Calu3 (cell line): ENCODE data around the gene NDRG3. TPM values are rescaled to one million over a fixed set of nuclear protein-coding genes. Genes with fewer than 3 reads are reported as not detected.

ENCODE experiments used
- BruUV-seq: library from RNA; stranded (reverse); fragments of 400-500 nt; replicated peaks from 2 replicates; lab custom pipeline; 2021; lab: Mats Ljungman, UMichigan
- CTCF ChIA-PET: fragments of 300-600 bp; sonication (Branson Sonifier 250); formaldehyde crosslinking; loops from one replicate; lab custom pipeline; 2022; ENCODE audit warnings: antibody characterized with exemption; lab: Charles Lee
- DNase-seq: peaks from one replicate; pipeline ENCODE4 v3.0.0; 2022
- H3K27ac Mint-ChIP-seq: one replicate; pipeline ENCODE4 v1.8.0; 2022; ENCODE audit warnings: mixed read lengths; ENCODE audit not compliant: unreplicated experiment
- H3K27me3 Mint-ChIP-seq: one replicate; pipeline ENCODE4 v1.8.0; 2022; ENCODE audit warnings: mixed read lengths; ENCODE audit not compliant: unreplicated experiment
- H3K36me3 Mint-ChIP-seq: one replicate; pipeline ENCODE4 v1.8.0; 2022; ENCODE audit warnings: mild to moderate bottlenecking, moderate library complexity, mixed read lengths; ENCODE audit not compliant: insufficient read depth, unreplicated experiment
- H3K4me1 Mint-ChIP-seq: one replicate; pipeline ENCODE4 v1.8.0; 2022; ENCODE audit warnings: mild to moderate bottlenecking, low read depth, mixed read lengths; ENCODE audit not compliant: unreplicated experiment
- H3K4me3 Mint-ChIP-seq: one replicate; pipeline ENCODE4 v1.8.0; 2022; ENCODE audit warnings: mild to moderate bottlenecking, low read depth, moderate library complexity, mixed read lengths; ENCODE audit not compliant: unreplicated experiment
- H3K9me3 Mint-ChIP-seq: one replicate; pipeline ENCODE4 v1.8.0; 2022; ENCODE audit warnings: low read depth, mixed read lengths; ENCODE audit not compliant: unreplicated experiment
- intact Hi-C: fragments of 100-400 bp; cut with micrococcal nuclease; formaldehyde crosslinking; loops from one replicate; pipeline ENCODE4 v1.10.0; 2022; ENCODE audit not compliant: unreplicated experiment
- total RNA-seq: library from RNA; stranded (reverse); gene quantifications from 2 replicates; pipeline ENCODE4 v1.2.3, GENCODE V29; 2022
- TF ChIP-seq, protein P1 (sequence below): fragments of 200-600 bp; IDR thresholded peaks from one replicate; pipeline ENCODE4 v1.8.0; 2022; ENCODE audit warnings: antibody characterized with exemption; ENCODE audit not compliant: unreplicated experiment

NDRG3 gene
- total RNA-seq, 1 experiment from 2014 or later, result 18.0 TPM

DNA sequence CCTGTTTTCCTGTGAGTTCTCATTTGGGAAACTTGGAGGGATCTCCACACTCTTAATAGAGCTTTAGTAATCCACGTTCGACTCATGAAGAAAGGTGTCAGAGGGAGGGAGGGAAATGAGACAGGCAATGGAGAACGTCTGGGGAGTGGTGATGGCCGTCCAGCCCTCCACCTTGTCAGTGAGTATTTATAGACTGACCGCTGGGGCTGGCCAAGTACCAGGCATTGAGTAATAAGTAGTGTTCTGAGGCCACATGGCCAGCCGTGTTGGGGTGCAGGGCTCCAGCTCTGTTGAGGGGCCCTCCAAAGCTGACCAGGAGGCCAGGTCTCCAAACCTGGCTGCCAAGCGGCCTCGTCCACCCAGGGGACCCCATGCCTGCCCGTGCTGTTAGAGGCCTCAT, 39.0 kb upstream of the NDRG3 start:
- H3K36me3 Mint-ChIP-seq, result peaks cover 4% of the 10 kb centered on the region
- intact Hi-C loops, result no loop called here
- no TSS peak for BruUV-seq
- no peaks in the 10 kb centered on the region for H3K4me1 Mint-ChIP-seq
- CTCF ChIA-PET, result no interaction called here
- no peak overlapping the region for H3K27ac Mint-ChIP-seq
- DNase-seq, result no peak
- no peaks in the 10 kb centered on the region for H3K9me3 Mint-ChIP-seq
- no peak overlapping the region for H3K4me3 Mint-ChIP-seq
- no peaks in the 10 kb centered on the region for H3K27me3 Mint-ChIP-seq
- TF ChIP-seq, protein P1, sequence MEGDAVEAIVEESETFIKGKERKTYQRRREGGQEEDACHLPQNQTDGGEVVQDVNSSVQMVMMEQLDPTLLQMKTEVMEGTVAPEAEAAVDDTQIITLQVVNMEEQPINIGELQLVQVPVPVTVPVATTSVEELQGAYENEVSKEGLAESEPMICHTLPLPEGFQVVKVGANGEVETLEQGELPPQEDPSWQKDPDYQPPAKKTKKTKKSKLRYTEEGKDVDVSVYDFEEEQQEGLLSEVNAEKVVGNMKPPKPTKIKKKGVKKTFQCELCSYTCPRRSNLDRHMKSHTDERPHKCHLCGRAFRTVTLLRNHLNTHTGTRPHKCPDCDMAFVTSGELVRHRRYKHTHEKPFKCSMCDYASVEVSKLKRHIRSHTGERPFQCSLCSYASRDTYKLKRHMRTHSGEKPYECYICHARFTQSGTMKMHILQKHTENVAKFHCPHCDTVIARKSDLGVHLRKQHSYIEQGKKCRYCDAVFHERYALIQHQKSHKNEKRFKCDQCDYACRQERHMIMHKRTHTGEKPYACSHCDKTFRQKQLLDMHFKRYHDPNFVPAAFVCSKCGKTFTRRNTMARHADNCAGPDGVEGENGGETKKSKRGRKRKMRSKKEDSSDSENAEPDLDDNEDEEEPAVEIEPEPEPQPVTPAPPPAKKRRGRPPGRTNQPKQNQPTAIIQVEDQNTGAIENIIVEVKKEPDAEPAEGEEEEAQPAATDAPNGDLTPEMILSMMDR, result no peak

DNA sequence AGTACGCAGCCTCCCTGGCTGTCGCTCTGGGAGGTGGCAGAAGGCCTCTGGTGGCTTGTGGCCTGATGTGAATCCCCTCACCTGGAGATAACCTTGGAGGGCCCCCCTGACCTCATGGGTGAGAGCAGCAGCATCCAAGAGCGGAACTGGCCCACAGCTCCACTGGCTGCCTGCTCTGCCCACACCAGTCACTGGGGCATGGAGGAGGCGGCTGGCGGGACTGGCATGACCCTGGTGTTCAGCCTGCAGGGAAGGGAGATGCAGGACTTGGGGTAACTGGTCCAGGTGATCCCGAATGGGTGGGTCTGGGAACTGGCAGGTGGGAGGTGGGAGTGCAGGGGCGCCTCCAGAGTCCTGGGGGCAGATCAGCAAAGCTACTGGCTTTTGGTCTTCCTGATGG, 38.2 kb upstream of the NDRG3 start:
- H3K27me3 Mint-ChIP-seq, result no peaks in the 10 kb centered on the region
- H3K4me3 Mint-ChIP-seq, result no peak overlapping the region
- BruUV-seq, result no TSS peak
- TF ChIP-seq, protein P1, result no peak
- H3K4me1 Mint-ChIP-seq, result no peaks in the 10 kb centered on the region
- DNase-seq, result no peak
- intact Hi-C loops, result no loop called here
- H3K36me3 Mint-ChIP-seq, result peaks cover 5% of the 10 kb centered on the region
- H3K27ac Mint-ChIP-seq, result no peak overlapping the region
- H3K9me3 Mint-ChIP-seq, result no peaks in the 10 kb centered on the region
- CTCF ChIA-PET, result no interaction called here

DNA sequence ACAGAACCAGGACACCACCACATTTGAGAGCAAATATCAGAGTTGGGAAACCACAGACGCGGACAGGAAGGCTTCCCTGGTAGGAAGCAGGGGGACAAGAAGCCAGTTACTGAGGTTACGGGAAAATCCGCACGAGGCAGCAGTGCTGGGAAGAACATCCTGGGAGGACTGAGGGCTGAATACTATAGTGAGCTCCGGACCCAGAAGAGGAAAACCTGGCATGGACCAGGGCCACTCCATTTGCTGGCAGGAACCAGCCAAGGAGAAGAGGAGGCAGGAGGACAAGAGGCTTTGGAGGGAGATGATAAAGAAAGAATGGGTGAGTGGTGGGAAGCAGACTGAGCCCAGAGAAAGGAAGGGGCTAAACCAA, 33.8 kb upstream of the NDRG3 start:
- CTCF ChIA-PET, result no interaction called here
- no TSS peak for BruUV-seq
- H3K4me3 Mint-ChIP-seq, result no peak overlapping the region

DNA sequence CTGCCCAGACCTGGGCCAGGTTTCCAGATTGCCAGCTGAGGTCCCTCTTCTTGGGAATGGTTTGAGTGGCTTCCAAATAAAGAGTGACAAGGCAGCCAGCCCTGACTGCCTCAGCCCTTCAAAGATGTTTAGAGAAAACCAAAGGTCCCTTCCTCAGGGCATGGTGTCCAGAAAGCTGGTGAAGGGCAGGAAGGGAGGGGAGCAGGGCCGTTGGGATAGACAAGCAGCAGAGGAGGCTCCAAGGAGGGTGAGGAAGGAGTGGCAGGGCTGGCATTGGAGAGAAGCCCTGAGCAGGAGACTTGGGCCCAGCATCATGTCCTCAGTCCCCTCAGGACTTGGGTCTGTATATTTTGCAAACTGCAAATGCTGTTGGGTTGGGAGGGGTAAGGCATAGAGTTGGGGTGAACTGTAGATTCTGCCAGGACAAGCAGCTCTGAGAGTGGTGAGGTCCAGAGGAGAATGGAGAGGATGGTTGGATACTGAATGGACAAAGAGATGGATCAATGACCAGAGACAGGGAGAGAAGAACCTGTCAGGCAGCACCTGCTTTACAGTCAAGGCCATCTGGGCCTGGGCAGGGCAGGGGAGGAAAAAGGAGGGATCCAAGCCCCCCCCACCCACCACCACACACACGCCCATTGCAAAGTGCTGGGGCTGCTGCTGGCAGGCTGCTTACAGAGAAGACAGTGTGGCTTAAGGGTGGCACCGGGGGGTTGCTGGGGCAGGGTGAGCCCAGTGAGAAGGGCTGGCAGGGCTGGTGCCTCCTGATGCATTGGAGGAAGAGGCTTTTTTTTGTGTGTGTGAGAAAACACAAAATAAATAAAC, 33.2 kb upstream of the NDRG3 start:
- no peak for DNase-seq
- H3K27me3 Mint-ChIP-seq, result no peaks in the 10 kb centered on the region
- no peaks in the 10 kb centered on the region for H3K9me3 Mint-ChIP-seq
- TF ChIP-seq, protein P1, result no peak
- intact Hi-C loops, result loop anchor here (10.0 kb wide), 1 partner anchor 106 kb away; no protein-coding TSS in a partner anchor
- H3K4me3 Mint-ChIP-seq, result no peak overlapping the region
- CTCF ChIA-PET, result no interaction called here
- H3K36me3 Mint-ChIP-seq, result peaks cover 20% of the 10 kb centered on the region
- peaks cover 4% of the 10 kb centered on the region for H3K4me1 Mint-ChIP-seq
- H3K27ac Mint-ChIP-seq, result no peak overlapping the region
- no TSS peak for BruUV-seq

More for the DNA sequence above, 33.8 kb upstream of the NDRG3 start:
- Mint-ChIP-seq H3K4me1 (no peaks in the 10 kb centered on the region), H3K36me3 (peaks cover 14% of the 10 kb centered on the region), H3K9me3 (no peaks in the 10 kb centered on the region), H3K27me3 (no peaks in the 10 kb centered on the region), H3K27ac (no peak overlapping the region)
- DNase-seq, result no peak
- TF ChIP-seq, protein P1, result no peak
- intact Hi-C loops, result loop anchor here (10.0 kb wide), 1 partner anchor 105 kb away; no protein-coding TSS in a partner anchor
